ENCODE measurements around the gene ZNF652.

The ZNF652 gene

GRCh38 chr17:49361902-49362722, at the start of gene ZNF652:
Gene ZNF652 (minus strand): TSS chr17:49362250. CDS start chr17:49317725, 44,525 bp downstream.
- peak within 1 kb of the TSS; percentile 76 for H3K27ac ChIP-seq (ENCODE audit: low read length)
- H3K27me3 ChIP-seq (ENCODE audit: low read depth, low read length): no peaks in the 10 kb centered on the region
- H3K9me3 ChIP-seq (ENCODE audit: control insufficient read depth in 1 of 2, low read length in 2 of 2): no peaks in the 10 kb centered on the region
- H3K4me3 ChIP-seq (ENCODE audit: low read depth in 1 of 2, low read length in 2 of 2): peak within 1 kb of the TSS; percentile 88 to 94
- no peaks in the 10 kb centered on the region for H3K36me3 ChIP-seq (ENCODE audit: control insufficient read depth in 1 of 2, insufficient read depth in 2 of 2, low read length in 2 of 2)
- H3K4me1 ChIP-seq (ENCODE audit: control insufficient read depth in 1 of 2, insufficient read depth in 2 of 2, low read length in 2 of 2): peaks cover 18 to 37% of the 10 kb centered on the region in 2 donors

- H3K4me1 ChIP-seq (ENCODE audit: control insufficient read depth in 1 of 2, insufficient read depth in 2 of 2, low read length in 2 of 2): peaks cover 10 to 16% of the 10 kb centered on the region in 2 donors
- no peak overlapping the region for H3K4me3 ChIP-seq (ENCODE audit: low read depth in 1 of 2, low read length in 2 of 2)
- no peaks in the 10 kb centered on the region for H3K9me3 ChIP-seq (ENCODE audit: control insufficient read depth in 1 of 2, low read length in 2 of 2)
- H3K27me3 ChIP-seq (ENCODE audit: low read depth, low read length): no peaks in the 10 kb centered on the region
- H3K36me3 ChIP-seq (ENCODE audit: control insufficient read depth in 1 of 2, insufficient read depth in 2 of 2, low read length in 2 of 2): peaks cover 61 to 90% of the 10 kb centered on the region in 2 donors
- H3K27ac ChIP-seq (ENCODE audit: low read length): no peak overlapping the region
Measured at GRCh38 chr17:49409066-49409465, 47.0 kb upstream of the ZNF652 start.

GRCh38 chr17:49407981-49408501, 46.0 kb upstream of the ZNF652 start:
- Histone ChIP-seq H3K27ac (ENCODE audit: low read length) (peak overlapping the region; percentile 14), H3K27me3 (ENCODE audit: low read depth, low read length) (no peaks in the 10 kb centered on the region), H3K4me1 (ENCODE audit: control insufficient read depth in 1 of 2, insufficient read depth in 2 of 2, low read length in 2 of 2) (peaks cover 4 to 8% of the 10 kb centered on the region in 2 donors), H3K36me3 (ENCODE audit: control insufficient read depth in 1 of 2, insufficient read depth in 2 of 2, low read length in 2 of 2) (peaks cover 65 to 92% of the 10 kb centered on the region in 2 donors), H3K4me3 (ENCODE audit: low read depth in 1 of 2, low read length in 2 of 2) (no peak overlapping the region), H3K9me3 (ENCODE audit: control insufficient read depth in 1 of 2, low read length in 2 of 2) (no peaks in the 10 kb centered on the region)

GRCh38 chr17:49407086-49407485, 45.0 kb upstream of the ZNF652 start:
- H3K27me3 ChIP-seq (ENCODE audit: low read depth, low read length): no peaks in the 10 kb centered on the region
- H3K27ac ChIP-seq (ENCODE audit: low read length): no peak overlapping the region
- no peaks in the 10 kb centered on the region for H3K9me3 ChIP-seq (ENCODE audit: control insufficient read depth in 1 of 2, low read length in 2 of 2)
- H3K4me1 ChIP-seq (ENCODE audit: control insufficient read depth in 1 of 2, insufficient read depth in 2 of 2, low read length in 2 of 2): peaks cover 4 to 8% of the 10 kb centered on the region in 2 donors
- no peak overlapping the region for H3K4me3 ChIP-seq (ENCODE audit: low read depth in 1 of 2, low read length in 2 of 2)
- H3K36me3 ChIP-seq (ENCODE audit: control insufficient read depth in 1 of 2, insufficient read depth in 2 of 2, low read length in 2 of 2): peaks cover 65 to 88% of the 10 kb centered on the region in 2 donors

GRCh38 chr17:49406421-49407061, 44.5 kb upstream of the ZNF652 start:
- H3K27ac ChIP-seq (ENCODE audit: low read length): no peak overlapping the region
- peaks cover 64 to 83% of the 10 kb centered on the region in 2 donors for H3K36me3 ChIP-seq (ENCODE audit: control insufficient read depth in 1 of 2, insufficient read depth in 2 of 2, low read length in 2 of 2)

GRCh38 chr17:49404906-49405305, 42.9 kb upstream of the ZNF652 start:
- no peaks in the 10 kb centered on the region for H3K9me3 ChIP-seq (ENCODE audit: control insufficient read depth in 1 of 2, low read length in 2 of 2)
- no peaks in the 10 kb centered on the region for H3K27me3 ChIP-seq (ENCODE audit: low read depth, low read length)
- peaks cover 4 to 10% of the 10 kb centered on the region in 2 donors for H3K4me1 ChIP-seq (ENCODE audit: control insufficient read depth in 1 of 2, insufficient read depth in 2 of 2, low read length in 2 of 2)
- no peak overlapping the region for H3K4me3 ChIP-seq (ENCODE audit: low read depth in 1 of 2, low read length in 2 of 2)
- no peak overlapping the region for H3K27ac ChIP-seq (ENCODE audit: low read length)
- peaks cover 51 to 67% of the 10 kb centered on the region in 2 donors for H3K36me3 ChIP-seq (ENCODE audit: control insufficient read depth in 1 of 2, insufficient read depth in 2 of 2, low read length in 2 of 2)

More at GRCh38 chr17:49406421-49407061, 44.5 kb upstream of the ZNF652 start:
- no peaks in the 10 kb centered on the region for H3K9me3 ChIP-seq (ENCODE audit: control insufficient read depth in 1 of 2, low read length in 2 of 2)
- H3K4me3 ChIP-seq (ENCODE audit: low read depth in 1 of 2, low read length in 2 of 2): no peak overlapping the region
- H3K4me1 ChIP-seq (ENCODE audit: control insufficient read depth in 1 of 2, insufficient read depth in 2 of 2, low read length in 2 of 2): peaks cover 4 to 8% of the 10 kb centered on the region in 2 donors
- H3K27me3 ChIP-seq (ENCODE audit: low read depth, low read length): no peaks in the 10 kb centered on the region

GRCh38 chr17:49404361-49404760, 42.3 kb upstream of the ZNF652 start:
- H3K4me3 ChIP-seq (ENCODE audit: low read depth in 1 of 2, low read length in 2 of 2): no peak overlapping the region
- H3K9me3 ChIP-seq (ENCODE audit: control insufficient read depth in 1 of 2, low read length in 2 of 2): no peaks in the 10 kb centered on the region
- H3K36me3 ChIP-seq (ENCODE audit: control insufficient read depth in 1 of 2, insufficient read depth in 2 of 2, low read length in 2 of 2): peaks cover 50 to 62% of the 10 kb centered on the region in 2 donors
- H3K4me1 ChIP-seq (ENCODE audit: control insufficient read depth in 1 of 2, insufficient read depth in 2 of 2, low read length in 2 of 2): peaks cover 4 to 15% of the 10 kb centered on the region in 2 donors
- no peak overlapping the region for H3K27ac ChIP-seq (ENCODE audit: low read length)
- H3K27me3 ChIP-seq (ENCODE audit: low read depth, low read length): no peaks in the 10 kb centered on the region

GRCh38 chr17:49403514-49404289, 41.7 kb upstream of the ZNF652 start:
- no peak overlapping the region for H3K4me3 ChIP-seq (ENCODE audit: low read depth in 1 of 2, low read length in 2 of 2)
- H3K27ac ChIP-seq (ENCODE audit: low read length): no peak overlapping the region
- H3K27me3 ChIP-seq (ENCODE audit: low read depth, low read length): no peaks in the 10 kb centered on the region
- peaks cover 45 to 55% of the 10 kb centered on the region in 2 donors for H3K36me3 ChIP-seq (ENCODE audit: control insufficient read depth in 1 of 2, insufficient read depth in 2 of 2, low read length in 2 of 2)
- H3K4me1 ChIP-seq (ENCODE audit: control insufficient read depth in 1 of 2, insufficient read depth in 2 of 2, low read length in 2 of 2): peaks cover 4 to 15% of the 10 kb centered on the region in 2 donors
- no peaks in the 10 kb centered on the region for H3K9me3 ChIP-seq (ENCODE audit: control insufficient read depth in 1 of 2, low read length in 2 of 2)

- Histone ChIP-seq H3K9me3 (ENCODE audit: control insufficient read depth in 1 of 2, low read length in 2 of 2) (no peaks in the 10 kb centered on the region), H3K4me1 (ENCODE audit: control insufficient read depth in 1 of 2, insufficient read depth in 2 of 2, low read length in 2 of 2) (peaks cover 0 to 7% of the 10 kb centered on the region in 2 donors), H3K27me3 (ENCODE audit: low read depth, low read length) (no peaks in the 10 kb centered on the region), H3K36me3 (ENCODE audit: control insufficient read depth in 1 of 2, insufficient read depth in 2 of 2, low read length in 2 of 2) (peaks cover 37 to 46% of the 10 kb centered on the region in 2 donors), H3K27ac (ENCODE audit: low read length) (no peak overlapping the region), H3K4me3 (ENCODE audit: low read depth in 1 of 2, low read length in 2 of 2) (no peak overlapping the region)
Measured at GRCh38 chr17:49402706-49403105, 40.7 kb upstream of the ZNF652 start.

GRCh38 chr17:49401971-49402611, 40.0 kb upstream of the ZNF652 start:
- H3K36me3 ChIP-seq (ENCODE audit: control insufficient read depth in 1 of 2, insufficient read depth in 2 of 2, low read length in 2 of 2): peaks cover 31 to 40% of the 10 kb centered on the region in 2 donors
- no peak overlapping the region for H3K27ac ChIP-seq (ENCODE audit: low read length)
- no peaks in the 10 kb centered on the region for H3K9me3 ChIP-seq (ENCODE audit: control insufficient read depth in 1 of 2, low read length in 2 of 2)
- H3K4me3 ChIP-seq (ENCODE audit: low read depth in 1 of 2, low read length in 2 of 2): no peak overlapping the region
- peaks cover 0 to 7% of the 10 kb centered on the region in 2 donors for H3K4me1 ChIP-seq (ENCODE audit: control insufficient read depth in 1 of 2, insufficient read depth in 2 of 2, low read length in 2 of 2)
- H3K27me3 ChIP-seq (ENCODE audit: low read depth, low read length): no peaks in the 10 kb centered on the region

All from muscle layer of duodenum (tissue), 2 donors.